K562 (cell line): ENCODE results near the gene TMEM123. TPM values are rescaled to one million over a fixed set of nuclear protein-coding genes. Genes with fewer than 3 reads are reported as not detected.

Experiments
- CHCHD3 ChIP-seq: fragments of 250-450 bp; sonication (Bioruptor Pico); IDR thresholded peaks from 2 replicates; pipeline ENCODE4 v2.1.2; 2022; ENCODE audit warnings: mild to moderate bottlenecking
- GABPB1 ChIP-seq: sonication (generic); formaldehyde crosslinking; IDR thresholded peaks from 2 replicates; pipeline ENCODE4 v1.8.0; 2022; ENCODE audit warnings: mild to moderate bottlenecking, missing genetic modification reagents
- HNRNPK ChIP-seq: fragments of 200-400 bp; formaldehyde crosslinking; IDR thresholded peaks from one replicate; pipeline ENCODE4 v1.6.1; 2018; ENCODE audit warnings: mild to moderate bottlenecking, low read depth, low read length; ENCODE audit not compliant: poor library complexity, severe bottlenecking
- NR0B1 ChIP-seq: fragments of 450-650 bp; IDR thresholded peaks from one replicate; pipeline ENCODE4 v1.6.1; 2018; ENCODE audit warnings: mild to moderate bottlenecking, moderate library complexity; ENCODE audit not compliant: partially characterized antibody
- PHTF2 ChIP-seq: fragments of 250-450 bp; sonication (Bioruptor Pico); IDR thresholded peaks from 2 replicates; pipeline ENCODE4 v1.5.0; 2021; ENCODE audit warnings: mild to moderate bottlenecking
- POLR2G ChIP-seq: fragments of 200-400 bp; formaldehyde crosslinking; IDR thresholded peaks from 2 replicates; pipeline ENCODE4 v1.6.1; 2017; ENCODE audit warnings: low read depth, mild to moderate bottlenecking, antibody characterized with exemption, low read length, moderate library complexity
- SMARCB1 ChIP-seq: IDR thresholded peaks from 2 replicates; pipeline ENCODE4 v1.6.1; 2011; ENCODE audit warnings: improper control_type of control experiment, low read depth; ENCODE audit not compliant: insufficient read length
- ZFX ChIP-seq: sonication (generic); formaldehyde crosslinking; IDR thresholded peaks from 2 replicates; pipeline ENCODE4 v1.8.0; 2022; ENCODE audit warnings: mild to moderate bottlenecking, missing genetic modification reagents, moderate library complexity
- ZNF398 ChIP-seq: fragments of 250-450 bp; sonication (Bioruptor Pico); IDR thresholded peaks from 2 replicates; pipeline ENCODE4 v1.8.0; 2021; ENCODE audit warnings: moderate library complexity, mild to moderate bottlenecking, inconsistent platforms
- polyA plus RNA-seq, 8 experiments: library from polyadenylated mRNA; depleted of rRNA in 4 of 8; stranded (reverse) in 5 of 8; unstranded in 3 of 8; fragments of >200 nt; fragmentation: Nextera tagmentation in 2 of 8; fragmentation: Illumina TruSeq in 1 of 8; extraction: Ambion mirVana in 2 of 8; extraction: Trizol in 1 of 8; gene quantifications; 2 replicates each; pipeline versions ENCODE4 v1.2.1 to v1.2.3, GENCODE V29; 2011 to 2014; ENCODE audit warnings: inconsistent platforms in 1 of 8, missing spikeins in 1 of 8
- total RNA-seq, 7 experiments: library from RNA; depleted of rRNA in 6 of 7; stranded (reverse); fragments of >200 nt in 6 of 7; fragmentation: Illumina TruSeq in 2 of 7; extraction: Trizol in 2 of 7; gene quantifications; 2 replicates each; pipeline versions ENCODE4 v1.2.1 to v1.2.3, GENCODE V29; 2011 to 2021; ENCODE audit warnings: low replicate concordance in 1 of 7

The TMEM123 gene
- total and polyA plus RNA-seq, 9 of the 15 experiments (the other 6 are each of a cell fraction or from before 2014, with no cell fraction given): 19.8 to 344 (median 82.4) TPM

GRCh38 chr11:102368472-102368871, 84.1 kb downstream of the TMEM123 start (continued):
- no peak for TF ChIP-seq HNRNPK
- TF ChIP-seq NR0B1: no peak
- no peak for TF ChIP-seq SMARCB1
- TF ChIP-seq CHCHD3: no peak
- no peak for TF ChIP-seq ZFX (CRISPR knock-in tag)
- no peak for TF ChIP-seq POLR2G
- no peak for TF ChIP-seq PHTF2 (CRISPR knock-in tag)
- no peak for TF ChIP-seq ZNF398
- no peak for TF ChIP-seq GABPB1 (CRISPR knock-in tag)
- TF ChIP-seq, all 486 proteins: peak for 0
